ENCODE results near the gene TBL1X. TPM values are rescaled to one million over a fixed set of nuclear protein-coding genes. Genes with fewer than 3 reads are reported as not detected.

TBL1X gene
- total and polyA plus RNA-seq, 10 of the 15 experiments (the other 5 are each of a cell fraction or from before 2014, with no cell fraction given), result 4.4 to 26.3 (median 10.6) TPM

DNA sequence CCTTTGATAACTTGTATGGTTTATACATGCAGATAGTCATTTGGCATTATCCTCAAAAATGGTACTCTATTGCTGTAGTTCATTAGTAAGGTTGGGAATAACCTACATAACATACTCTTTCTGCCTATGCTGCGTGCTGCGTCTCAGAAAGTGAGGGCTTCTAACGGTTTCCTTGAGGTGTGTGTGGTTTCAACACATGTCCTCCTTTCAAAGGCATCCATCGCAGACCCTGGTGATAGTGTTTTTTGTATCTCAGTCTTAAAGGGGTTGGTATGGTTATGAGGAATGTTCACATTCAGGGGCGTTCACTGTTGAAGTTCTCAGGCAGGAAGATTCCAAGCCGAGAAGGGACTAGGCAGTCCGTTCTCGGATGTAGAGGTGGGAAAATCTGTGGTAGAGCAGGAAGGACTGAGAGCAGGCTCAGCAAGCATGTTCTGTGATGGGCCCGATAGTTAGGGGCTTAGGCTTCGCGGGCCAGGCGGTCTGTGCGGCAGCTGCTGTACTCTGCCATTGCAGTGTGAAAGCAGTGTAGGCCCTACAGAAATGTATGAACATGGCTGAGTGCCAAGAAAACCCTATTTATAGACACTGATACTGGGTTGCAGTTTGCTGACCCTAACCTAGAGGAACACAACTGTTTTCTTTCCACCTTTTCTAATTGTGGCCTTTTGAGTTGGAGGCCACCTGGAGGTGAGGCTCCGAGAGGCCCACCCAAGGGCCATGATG lies 177.6 kb downstream of the TBL1X start (continued):
- TF ChIP-seq RFX5 (IDR thresholded peaks at IDR 0.05; ENCODE audit: low read depth, low read length) (no peak), DPF2 (IDR thresholded peaks at IDR 0.05) (no peak)

DNA sequence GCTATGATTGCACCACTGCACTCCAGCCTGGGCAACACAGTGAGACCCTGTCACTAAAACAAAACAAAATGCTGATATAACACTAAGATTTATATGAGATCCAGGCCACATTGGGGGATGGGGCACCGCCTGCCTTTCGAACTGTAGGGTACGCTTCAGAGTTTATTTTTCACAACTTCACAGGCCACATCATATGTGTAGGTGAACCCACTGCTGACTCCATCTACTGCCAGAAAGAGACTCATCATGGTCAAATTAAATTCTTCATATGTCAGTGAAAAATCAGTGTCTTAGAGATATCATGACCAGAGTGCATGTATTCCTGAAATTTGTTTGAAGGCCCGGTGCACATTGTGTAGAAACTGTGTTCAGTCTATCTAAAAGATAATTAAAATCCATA lies 178.9 kb downstream of the TBL1X start:
- SMC1A ChIA-PET (ENCODE audit: uncharacterized antibody, unreplicated experiment), result no interaction called here
- FAIRE-seq (no peak), ATAC-seq (peak; percentile 7; the same call in 1 of the 3 replicates), DNase-seq (ENCODE audit: low read depth, low spot score) (no peak)
- in situ Hi-C loops (cut with MboI), result no loop called here
- WGBS (ENCODE audit: insufficient coverage, insufficient replicate concordance, low lambda C conversion rate, missing lambda C conversion rate), result 90% methylated on average over 4 of the region's 4 CpGs
- no peaks in the 10 kb centered on the region for H3K9me3 ChIP-seq (replicated peaks; ENCODE audit: control insufficient read depth, insufficient read depth, low read length)
- no peaks in the 10 kb centered on the region for H4K20me1 ChIP-seq (ENCODE audit: control insufficient read depth, insufficient read depth)
- POLR2A ChIA-PET, result no interaction called here
- H3K9ac ChIP-seq (ENCODE audit: control insufficient read depth, insufficient read depth, low read length), result no peak overlapping the region
- H3K4me2 ChIP-seq (ENCODE audit: control insufficient read depth, insufficient read depth), result no peak overlapping the region
- no peak overlapping the region for H3K27ac ChIP-seq (ENCODE audit: control insufficient read depth, insufficient read depth)
- no peak overlapping the region for H3K4me3 ChIP-seq
- no peaks in the 10 kb centered on the region for H3K79me2 ChIP-seq (ENCODE audit: control insufficient read depth, insufficient read depth, low read length)
- RAD21 ChIA-PET (ENCODE audit: unreplicated experiment), result no interaction called here
- H3K4me1 ChIP-seq (ENCODE audit: control insufficient read depth, insufficient read depth, low read length), result no peaks in the 10 kb centered on the region
- CTCF ChIA-PET, result no interaction called here
- intact Hi-C loops (cut with micrococcal nuclease; ENCODE audit: unreplicated experiment), result loop anchor here (1.0 to 10.0 kb wide), 2 partner anchors 33 to 179 kb away; partner anchors contain the start of gene TBL1X
- no TSS peak for BruUV-seq (replicated peaks)
- H3K36me3 ChIP-seq (ENCODE audit: control insufficient read depth in 2 of 2, insufficient read depth in 2 of 2, low read length in 1 of 2), result no peaks in the 10 kb centered on the region
- H3K27me3 ChIP-seq (replicated peaks in 1 of 2; ENCODE audit: control insufficient read depth in 2 of 2, insufficient read depth in 2 of 2, low read length in 1 of 2), result no peaks in the 10 kb centered on the region
- no peak overlapping the region for H2AFZ ChIP-seq (ENCODE audit: control insufficient read depth, low read depth, low read length)
- TF ChIP-seq RUNX3 (IDR thresholded peaks at IDR 0.05; ENCODE audit: low read length) (no peak), GATAD2B (conservative IDR thresholded peaks at IDR 0.05; ENCODE audit: low read depth) (no peak), CREM (IDR thresholded peaks at IDR 0.05; ENCODE audit: low read depth) (no peak), MEF2B (IDR thresholded peaks at IDR 0.05; ENCODE audit: partially characterized antibody, poor library complexity, severe bottlenecking) (no peak), BRCA1 (IDR thresholded peaks at IDR 0.05; ENCODE audit: low read depth, low read length) (no peak), FOXM1 (IDR thresholded peaks at IDR 0.05; ENCODE audit: low read depth, low read length) (no peak), BACH1 (IDR thresholded peaks at IDR 0.05; ENCODE audit: borderline replicate concordance) (no peak), PAX8 (IDR thresholded peaks at IDR 0.05) (no peak), IRF4 (IDR thresholded peaks at IDR 0.05; ENCODE audit: low read depth, low read length) (no peak), NFYB (IDR thresholded peaks at IDR 0.05; ENCODE audit: insufficient read depth, low read depth, low read length) (no peak), NR2C2 (IDR thresholded peaks at IDR 0.05; ENCODE audit: borderline replicate concordance, control insufficient read depth, insufficient read length, low read depth) (no peak), STAT1 (conservative IDR thresholded peaks at IDR 0.05) (no peak), YBX1 (IDR thresholded peaks at IDR 0.05) (no peak), NRF1 (conservative IDR thresholded peaks at IDR 0.05; ENCODE audit: low read depth, low read length) (no peak), EP300 (IDR thresholded peaks at IDR 0.05; ENCODE audit: borderline replicate concordance in 1 of 2, control insufficient read depth in 1 of 2, low read depth in 2 of 2, low read length in 2 of 2) (no peak)
- TF ChIP-seq, protein P1, sequence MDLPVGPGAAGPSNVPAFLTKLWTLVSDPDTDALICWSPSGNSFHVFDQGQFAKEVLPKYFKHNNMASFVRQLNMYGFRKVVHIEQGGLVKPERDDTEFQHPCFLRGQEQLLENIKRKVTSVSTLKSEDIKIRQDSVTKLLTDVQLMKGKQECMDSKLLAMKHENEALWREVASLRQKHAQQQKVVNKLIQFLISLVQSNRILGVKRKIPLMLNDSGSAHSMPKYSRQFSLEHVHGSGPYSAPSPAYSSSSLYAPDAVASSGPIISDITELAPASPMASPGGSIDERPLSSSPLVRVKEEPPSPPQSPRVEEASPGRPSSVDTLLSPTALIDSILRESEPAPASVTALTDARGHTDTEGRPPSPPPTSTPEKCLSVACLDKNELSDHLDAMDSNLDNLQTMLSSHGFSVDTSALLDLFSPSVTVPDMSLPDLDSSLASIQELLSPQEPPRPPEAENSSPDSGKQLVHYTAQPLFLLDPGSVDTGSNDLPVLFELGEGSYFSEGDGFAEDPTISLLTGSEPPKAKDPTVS (IDR thresholded peaks at IDR 0.05; ENCODE audit: low read depth, low read length), result no peak
- TF ChIP-seq, protein P2, sequence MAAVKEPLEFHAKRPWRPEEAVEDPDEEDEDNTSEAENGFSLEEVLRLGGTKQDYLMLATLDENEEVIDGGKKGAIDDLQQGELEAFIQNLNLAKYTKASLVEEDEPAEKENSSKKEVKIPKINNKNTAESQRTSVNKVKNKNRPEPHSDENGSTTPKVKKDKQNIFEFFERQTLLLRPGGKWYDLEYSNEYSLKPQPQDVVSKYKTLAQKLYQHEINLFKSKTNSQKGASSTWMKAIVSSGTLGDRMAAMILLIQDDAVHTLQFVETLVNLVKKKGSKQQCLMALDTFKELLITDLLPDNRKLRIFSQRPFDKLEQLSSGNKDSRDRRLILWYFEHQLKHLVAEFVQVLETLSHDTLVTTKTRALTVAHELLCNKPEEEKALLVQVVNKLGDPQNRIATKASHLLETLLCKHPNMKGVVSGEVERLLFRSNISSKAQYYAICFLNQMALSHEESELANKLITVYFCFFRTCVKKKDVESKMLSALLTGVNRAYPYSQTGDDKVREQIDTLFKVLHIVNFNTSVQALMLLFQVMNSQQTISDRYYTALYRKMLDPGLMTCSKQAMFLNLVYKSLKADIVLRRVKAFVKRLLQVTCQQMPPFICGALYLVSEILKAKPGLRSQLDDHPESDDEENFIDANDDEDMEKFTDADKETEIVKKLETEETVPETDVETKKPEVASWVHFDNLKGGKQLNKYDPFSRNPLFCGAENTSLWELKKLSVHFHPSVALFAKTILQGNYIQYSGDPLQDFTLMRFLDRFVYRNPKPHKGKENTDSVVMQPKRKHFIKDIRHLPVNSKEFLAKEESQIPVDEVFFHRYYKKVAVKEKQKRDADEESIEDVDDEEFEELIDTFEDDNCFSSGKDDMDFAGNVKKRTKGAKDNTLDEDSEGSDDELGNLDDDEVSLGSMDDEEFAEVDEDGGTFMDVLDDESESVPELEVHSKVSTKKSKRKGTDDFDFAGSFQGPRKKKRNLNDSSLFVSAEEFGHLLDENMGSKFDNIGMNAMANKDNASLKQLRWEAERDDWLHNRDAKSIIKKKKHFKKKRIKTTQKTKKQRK (IDR thresholded peaks at IDR 0.05; ENCODE audit: low read depth, low read length), result no peak

Data from GM12878 (cell line).